Urothelium cell line (cell line): ENCODE data around the gene SEC61A2.
"Not testable (repeated sequence)": the region's sequence is repeated elsewhere in the genome, so short reads cannot be mapped to it uniquely, and the experiment has no call there.

Source experiments
- DNase-seq: peaks from one replicate; pipeline ENCODE4 v3.0.0; 2011; ENCODE audit warnings: low spot score, mixed read lengths
- FAIRE-seq: peaks from 2 replicates; lab custom pipeline; 2011; peaks lifted over from hg19 to GRCh38; lab: Jason Lieb, UNC

The SEC61A2 gene

DNA sequence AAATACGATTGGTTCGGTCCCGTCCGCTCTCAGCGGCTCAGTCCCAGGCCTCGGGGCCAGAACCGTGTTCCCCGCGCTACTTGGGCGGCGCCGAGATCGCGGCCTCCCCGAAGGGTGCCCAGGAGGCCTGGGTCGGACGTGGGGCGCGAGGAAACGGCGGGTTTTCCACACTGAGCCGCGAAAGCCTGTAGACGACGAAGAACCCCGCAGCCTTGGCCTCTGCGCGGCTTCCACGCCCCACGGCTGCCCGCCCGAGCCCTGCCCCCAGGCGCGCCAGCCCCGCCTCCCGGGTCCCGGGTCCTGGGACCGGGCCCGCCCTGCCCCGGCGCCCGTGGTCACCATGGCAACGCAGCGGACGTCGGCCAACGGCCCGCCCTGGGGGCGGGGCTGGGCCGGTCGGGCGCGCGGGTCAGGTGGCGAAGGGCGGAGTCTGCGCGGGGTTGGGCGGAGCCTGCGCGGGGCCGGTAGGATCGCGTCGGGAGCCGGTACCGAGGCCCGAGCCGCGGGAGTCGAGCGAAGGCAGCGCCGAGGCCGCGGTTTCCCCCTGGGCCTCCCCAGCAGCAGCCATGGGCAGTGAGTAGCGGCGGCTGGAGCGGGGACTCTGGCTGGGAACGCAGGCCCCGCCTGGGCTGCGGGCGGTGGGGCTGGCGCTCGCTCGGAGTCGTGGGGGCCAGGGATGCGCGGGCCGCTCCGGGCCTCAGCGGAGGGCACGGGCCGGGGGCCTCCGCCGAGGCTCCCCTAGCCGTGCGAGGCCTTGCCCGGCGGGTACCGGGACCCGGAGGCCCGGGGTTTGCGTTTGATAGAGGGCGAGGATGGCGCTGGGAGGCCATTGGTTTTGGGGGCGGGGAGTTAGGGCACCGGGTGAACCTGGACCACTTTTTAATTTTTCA, at the start of gene SEC61A2:
SEC61A2 (plus strand) TSS at position 456 of the 890 bp plus-strand sequence; CDS start at position 567, 111 bp downstream.
- DNase-seq: peak; percentile 100

DNA sequence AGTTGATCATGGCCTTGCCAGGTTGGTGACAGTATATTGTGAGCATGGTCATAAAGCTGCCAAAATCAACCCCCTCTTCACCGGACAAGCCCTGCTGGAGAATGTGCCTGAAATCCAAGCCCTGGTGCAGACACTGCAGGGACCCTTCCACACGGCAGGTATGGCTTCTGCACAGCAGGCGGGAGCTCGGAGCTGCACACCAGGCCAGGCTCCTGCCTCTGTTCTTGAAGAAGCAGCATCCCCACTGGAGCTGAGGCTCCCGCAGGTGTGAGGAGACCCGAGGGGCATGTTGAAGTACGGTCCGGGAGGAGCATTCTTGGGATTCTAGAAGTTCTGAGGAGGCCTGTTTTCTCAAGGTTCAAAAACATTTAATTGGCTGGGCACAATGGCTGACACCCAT, 48.0 kb upstream of the SEC61A2 start:
- FAIRE-seq: no peak
- no peak for DNase-seq

More for the DNA sequence above, at the start of gene SEC61A2:
- FAIRE-seq: peak; percentile 76

DNA sequence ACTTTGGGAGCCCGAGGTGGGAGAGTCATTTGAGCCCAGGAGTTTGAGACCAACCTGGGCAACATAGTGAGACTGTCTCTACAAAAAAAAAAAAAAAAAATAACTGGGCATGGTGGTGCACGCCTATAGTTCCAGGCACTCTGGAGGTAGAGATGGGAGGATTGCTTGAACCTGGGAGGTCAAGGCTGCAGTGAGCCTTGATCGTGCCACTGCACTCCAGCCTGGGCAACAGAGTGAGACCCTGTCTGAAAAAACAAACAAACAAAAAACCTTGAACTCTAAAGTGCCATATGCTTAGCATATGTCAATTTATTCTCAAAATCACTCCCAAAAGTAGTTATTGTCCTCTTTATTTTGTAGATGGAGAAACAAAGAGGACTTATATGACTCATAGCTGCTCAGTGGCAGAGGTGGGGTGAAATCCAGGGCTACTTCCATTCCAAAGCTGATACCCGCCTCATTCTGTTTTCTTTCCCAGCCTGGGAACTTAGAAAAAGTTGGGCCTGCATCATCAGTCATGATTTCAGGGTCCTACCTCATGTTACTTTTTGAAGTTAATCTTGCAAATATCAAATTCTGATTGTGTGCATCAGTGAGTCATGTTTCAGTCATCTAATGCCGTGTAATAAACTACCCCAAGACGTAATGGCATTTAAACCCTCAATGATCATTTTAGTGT, 47.5 kb upstream of the SEC61A2 start:
- peak; percentile 31 for DNase-seq
- FAIRE-seq: peak; percentile 13

DNA sequence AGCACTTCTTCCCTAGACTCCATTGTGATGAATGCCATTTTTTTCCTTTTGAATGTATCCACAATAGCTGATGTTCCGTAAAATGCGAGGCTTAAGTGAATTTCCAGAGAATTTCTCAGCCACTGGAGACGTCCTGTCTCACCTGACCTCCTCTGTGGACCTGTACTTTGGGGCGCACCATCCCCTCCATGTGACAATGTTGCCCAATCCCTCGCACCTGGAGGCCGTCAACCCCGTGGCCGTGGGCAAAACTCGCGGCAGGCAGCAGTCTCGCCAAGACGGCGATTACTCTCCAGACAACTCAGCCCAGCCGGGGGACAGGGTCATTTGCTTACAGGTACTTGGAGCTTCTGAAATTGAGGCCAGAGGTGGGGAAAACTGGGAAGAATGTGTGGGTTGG, 40.6 kb upstream of the SEC61A2 start:
- no peak for DNase-seq
- FAIRE-seq: no peak

DNA sequence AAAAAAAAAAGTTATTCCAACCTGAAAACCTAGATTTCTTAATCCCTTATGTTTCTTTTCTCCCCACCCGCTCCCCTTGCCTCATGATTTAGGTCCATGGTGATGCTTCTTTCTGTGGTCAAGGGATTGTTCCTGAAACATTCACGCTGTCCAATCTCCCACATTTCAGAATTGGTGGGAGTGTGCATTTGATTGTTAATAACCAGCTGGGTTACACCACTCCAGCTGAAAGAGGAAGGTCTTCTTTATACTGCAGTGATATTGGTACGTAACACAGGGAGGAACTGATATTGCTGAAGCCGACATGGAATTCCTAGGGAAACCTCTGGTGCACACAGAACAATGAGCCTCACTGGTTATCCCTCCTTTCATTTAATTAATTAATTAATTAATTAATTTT, 38.1 kb upstream of the SEC61A2 start:
- FAIRE-seq: no peak
- DNase-seq: no peak

DNA sequence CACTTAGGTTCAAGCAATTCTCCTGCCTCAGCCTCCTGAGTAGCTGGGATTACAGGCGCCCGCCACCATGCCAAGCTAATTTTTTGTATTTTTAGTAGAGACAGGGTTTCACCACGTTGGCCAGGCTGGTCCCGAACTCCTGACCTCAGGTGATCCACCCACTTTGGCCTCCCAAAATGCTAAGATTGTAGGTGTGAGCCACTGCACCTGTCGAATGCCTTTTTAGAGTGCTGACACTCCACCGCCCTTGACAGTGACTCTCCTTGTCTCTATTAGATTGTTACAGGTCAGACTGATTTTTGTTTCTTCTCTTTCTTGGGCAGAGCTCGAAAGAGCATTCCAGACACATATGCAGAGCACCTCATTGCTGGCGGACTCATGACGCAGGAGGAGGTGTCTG, 32.1 kb upstream of the SEC61A2 start:
- FAIRE-seq, DNase-seq: not testable (repeated sequence)

DNA sequence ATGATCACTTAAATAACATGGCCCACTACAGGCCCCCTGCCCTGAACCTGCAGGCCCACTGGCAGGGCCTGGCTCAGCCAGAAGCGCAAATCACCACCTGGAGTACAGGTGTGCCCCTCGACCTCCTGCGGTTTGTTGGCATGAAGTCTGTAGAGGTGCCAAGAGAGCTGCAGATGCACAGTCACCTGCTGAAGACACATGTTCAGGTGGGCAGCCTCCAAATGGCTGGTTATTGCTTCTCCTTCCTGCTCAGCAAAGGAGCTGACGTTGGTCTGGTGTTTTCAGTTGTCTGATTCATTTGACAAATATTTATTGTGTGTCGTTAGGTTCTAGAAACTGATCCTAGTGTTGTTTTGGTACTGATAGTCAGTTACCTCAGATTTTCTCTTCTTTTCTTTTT, 31.7 kb upstream of the SEC61A2 start:
- DNase-seq (peak; percentile 43), FAIRE-seq (no peak)

DNA sequence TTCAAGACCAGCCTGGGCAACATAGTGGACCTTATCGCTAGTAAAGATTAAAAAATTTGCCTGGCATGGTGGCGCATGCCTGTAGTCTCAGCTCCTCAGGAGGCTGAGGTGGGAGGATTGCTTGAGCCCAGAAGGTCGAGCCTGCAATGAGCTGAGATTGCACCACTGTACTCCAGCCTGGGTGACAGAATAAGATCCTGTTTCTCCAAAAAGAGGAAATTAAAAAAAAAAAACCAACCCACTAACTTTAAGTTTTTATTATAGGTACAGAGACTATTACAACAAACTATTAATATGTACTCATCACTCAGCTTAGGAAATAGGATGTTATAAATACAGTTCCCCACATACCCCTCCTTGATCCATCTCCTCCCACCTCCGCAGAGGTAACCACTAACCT, 30.5 kb upstream of the SEC61A2 start:
- FAIRE-seq (no peak), DNase-seq (no peak)

DNA sequence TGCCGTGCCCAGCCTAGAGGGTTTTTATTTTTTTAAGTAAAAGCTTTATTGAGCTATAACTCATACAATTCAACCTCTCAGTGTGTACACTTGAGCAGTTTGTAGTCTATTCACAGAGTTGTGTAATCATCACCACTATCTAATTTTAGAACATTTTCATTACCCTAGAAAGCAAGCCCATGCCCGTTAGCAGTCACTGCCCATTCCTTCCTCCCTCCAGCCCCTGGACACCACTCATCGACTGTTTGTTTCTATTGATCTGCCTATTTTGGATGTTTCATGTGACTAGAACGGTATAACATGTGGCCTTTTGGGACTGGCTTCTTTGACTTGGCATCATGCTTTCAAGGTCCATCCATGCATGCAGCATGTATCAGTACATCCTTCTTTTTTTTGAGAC, 25.7 kb upstream of the SEC61A2 start:
- no peak for FAIRE-seq
- DNase-seq: no peak

DNA sequence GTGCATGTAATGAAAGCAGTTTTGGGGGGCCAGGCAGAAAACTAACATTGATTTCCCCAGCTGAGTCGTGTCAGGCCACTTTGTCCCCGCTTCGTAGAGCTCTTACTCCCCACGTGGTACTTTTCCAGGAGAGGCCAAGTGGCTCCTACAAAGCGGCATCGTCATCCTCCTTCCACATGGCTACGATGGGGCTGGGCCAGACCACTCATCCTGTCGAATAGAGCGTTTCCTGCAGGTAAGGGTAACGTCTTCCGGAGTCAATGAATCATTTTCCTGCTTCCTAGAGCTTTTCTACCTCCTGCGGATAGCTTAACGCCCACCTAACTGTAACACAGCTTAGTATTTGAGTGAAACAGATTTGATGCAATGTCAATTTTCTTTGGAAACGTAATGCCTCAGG, 21.7 kb upstream of the SEC61A2 start:
- no peak for FAIRE-seq

DNA sequence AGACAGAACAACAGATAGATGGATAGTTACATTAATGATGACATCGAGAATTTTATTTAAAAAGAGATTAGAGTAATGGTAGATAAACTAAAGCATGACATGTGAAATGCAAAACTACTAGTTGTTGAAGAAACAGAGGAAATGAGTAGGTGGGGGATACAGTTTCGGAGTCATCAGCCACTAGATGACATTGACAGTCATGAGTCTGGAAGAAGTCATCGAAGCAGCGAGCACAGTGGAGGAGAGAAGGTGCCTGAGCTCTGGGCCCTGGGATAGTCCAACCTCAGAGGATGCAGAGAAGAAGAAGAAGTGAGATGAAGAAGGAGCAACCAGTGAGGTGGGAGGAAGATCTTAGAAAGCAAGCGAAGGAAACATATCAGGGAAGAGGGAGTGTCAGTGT, 20.2 kb upstream of the SEC61A2 start:
- FAIRE-seq (no peak), DNase-seq (no peak)

More for the DNA sequence above, 21.7 kb upstream of the SEC61A2 start:
- no peak for DNase-seq

DNA sequence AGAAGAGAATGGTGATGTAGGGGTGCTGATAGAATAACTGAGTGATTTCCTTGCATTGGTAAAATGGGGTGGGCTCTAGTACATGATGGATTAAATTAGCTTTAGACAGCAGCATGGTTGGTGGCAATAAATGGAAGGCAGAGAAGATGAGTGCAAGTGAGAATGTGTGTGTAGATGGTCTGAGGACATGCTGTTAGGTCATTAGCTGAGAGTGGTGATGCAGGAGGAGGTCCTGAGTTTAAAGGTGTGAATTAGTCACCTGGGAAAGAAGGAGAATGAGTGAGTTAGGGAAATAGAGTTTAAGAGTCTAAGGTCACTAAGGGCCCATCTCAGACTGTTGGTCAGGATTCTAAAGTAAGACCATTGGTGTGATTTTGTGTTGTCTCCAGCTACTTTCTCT, 17.9 kb upstream of the SEC61A2 start:
- no peak for FAIRE-seq
- no peak for DNase-seq

DNA sequence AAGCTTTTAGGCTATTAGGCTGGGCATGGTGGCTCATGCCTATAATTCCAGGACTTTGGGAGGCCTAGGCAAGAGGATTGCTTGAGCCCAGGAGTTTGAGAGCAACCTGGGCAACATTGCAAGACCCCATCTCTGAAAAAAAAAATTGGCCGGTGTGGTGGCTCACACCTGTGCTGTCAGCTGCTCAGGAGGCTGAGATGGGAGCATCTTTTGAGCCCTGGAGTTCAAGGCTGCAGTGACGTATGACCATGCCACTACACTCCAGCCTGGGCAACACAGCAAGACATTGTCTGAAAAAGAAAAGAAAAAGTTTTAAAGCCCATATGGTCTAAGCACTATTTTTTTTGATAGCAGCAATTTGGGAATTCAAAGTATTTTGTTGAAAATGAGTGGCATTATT, 15.8 kb upstream of the SEC61A2 start:
- no peak for FAIRE-seq
- no peak for DNase-seq

DNA sequence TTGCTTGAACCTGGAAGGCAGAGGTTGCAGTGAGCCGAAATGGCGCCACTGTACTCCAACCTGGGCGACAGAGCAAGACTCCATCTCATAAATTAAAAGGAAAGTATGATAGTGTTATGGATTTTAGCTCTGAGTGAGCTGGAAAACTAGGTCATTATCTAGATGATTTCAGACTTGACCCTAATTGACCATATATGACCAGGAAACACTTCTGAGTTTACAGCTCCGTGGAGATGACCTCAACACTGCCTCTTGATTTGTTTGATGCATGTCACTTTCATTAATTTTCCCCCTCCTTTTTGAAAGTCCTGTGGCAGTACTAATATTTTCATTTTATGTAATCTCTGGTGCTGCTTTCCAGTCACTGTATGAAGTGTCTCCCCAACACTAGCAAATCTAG, 7.8 kb upstream of the SEC61A2 start:
- DNase-seq (no peak), FAIRE-seq (no peak)

DNA sequence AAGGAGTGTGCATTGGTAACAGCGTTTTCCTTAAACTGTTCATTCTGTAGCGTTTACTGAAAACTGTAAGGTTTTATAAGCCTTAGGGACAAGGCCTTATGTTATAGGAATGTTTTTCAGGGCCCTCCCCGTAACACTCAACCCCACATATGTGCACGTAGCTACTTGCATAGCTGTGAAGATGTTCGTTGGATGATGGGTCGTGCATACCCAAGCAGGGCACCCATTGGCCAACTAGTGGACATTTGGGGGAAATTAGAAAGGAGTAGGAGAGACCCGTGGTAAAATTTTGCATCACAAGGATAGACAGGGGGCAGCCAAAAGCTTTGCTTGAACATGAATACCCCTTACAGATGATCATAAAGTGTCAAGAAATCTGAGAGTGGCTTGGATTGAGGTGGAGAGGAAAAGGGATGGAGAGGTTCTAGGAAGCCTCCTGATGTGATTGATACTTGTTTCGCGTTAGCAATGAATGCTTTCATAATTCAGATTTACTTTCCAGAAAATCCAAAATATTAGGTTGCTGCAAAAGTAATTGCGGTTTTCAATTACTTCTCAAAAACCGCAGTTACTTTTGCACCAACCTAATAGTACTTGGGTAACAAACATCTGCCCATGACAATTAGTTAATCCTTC, 878 bp downstream of the SEC61A2 start:
- peak; percentile 81 for FAIRE-seq
- peak; percentile 77 for DNase-seq

DNA sequence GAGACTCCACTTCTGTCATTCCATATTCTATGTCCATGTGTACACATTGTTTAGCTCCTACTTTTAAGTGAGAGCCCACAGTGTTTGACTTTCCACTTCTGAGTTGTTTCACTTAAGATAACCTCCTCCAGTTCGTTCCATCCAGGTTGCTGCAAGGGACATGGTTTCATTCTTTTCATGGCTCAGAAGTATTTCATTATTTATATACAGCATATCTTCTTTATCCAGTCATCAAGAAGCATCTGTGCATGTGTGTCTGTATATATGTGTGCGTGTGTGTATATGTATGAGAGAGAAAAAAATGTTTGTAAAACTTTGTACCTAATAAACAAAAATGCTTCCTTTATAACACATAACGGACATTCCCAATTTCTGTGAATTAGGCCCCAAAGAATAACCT, 6.2 kb downstream of the SEC61A2 start:
- FAIRE-seq (no peak), DNase-seq (no peak)

DNA sequence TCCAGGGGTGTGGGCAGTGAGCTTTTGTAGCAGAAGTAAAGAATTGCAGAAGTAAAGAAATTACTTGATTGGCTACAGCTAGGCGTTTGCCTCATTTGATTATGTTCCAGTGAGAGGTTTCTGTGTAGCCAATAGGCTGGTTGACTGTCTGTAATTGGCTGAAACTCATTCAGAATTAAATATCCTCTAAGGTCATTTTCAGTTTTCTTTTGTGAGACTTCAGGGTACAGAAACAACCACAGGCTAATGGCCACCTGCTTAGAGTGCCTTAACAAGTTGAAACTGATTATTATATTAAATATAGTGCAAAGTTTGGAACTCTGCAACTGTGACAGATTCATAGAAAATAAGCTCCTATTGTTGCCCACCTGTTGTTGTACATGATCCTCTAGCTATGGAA, 10.6 kb downstream of the SEC61A2 start:
- no peak for DNase-seq
- no peak for FAIRE-seq

DNA sequence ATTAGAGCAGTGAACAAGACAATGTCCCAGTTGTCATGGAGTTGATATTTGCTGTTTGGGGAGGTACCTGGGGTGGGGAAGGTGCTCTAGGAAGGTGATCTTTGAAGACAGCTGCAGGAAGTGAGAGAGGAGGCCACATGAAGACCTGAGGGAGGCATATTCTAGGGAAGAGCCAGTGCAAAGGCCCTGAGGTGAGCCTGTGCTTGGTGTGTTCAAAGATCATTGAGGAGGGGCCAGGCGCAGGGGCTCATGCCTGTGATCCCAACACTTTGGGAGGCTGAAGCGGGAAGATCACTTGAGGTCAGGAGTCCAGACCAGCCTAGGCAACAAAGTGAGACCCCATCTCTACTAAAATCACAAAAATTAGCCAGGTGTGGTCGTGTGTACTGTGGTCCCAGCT, 15.1 kb downstream of the SEC61A2 start:
- FAIRE-seq (no peak), DNase-seq (no peak)

DNA sequence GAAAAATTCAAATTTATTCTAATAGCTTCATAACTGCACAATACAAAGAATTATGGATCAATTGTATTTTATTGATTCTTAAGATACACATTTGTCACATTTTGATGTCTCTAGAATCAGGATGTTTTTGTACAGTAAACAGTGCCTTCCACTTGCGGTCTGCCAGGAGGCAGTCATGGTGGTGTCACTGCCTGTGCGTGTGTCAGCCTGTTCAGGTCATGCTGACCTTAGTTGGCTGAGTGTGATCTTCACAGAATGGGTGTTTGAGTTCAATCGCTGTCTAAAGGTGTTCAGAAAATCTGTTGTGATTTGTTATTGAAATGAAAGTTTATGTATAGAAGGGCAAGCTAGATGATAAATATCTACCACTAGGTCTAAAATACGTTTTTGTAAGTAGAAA, 20.7 kb downstream of the SEC61A2 start:
- no peak for FAIRE-seq
- no peak for DNase-seq

DNA sequence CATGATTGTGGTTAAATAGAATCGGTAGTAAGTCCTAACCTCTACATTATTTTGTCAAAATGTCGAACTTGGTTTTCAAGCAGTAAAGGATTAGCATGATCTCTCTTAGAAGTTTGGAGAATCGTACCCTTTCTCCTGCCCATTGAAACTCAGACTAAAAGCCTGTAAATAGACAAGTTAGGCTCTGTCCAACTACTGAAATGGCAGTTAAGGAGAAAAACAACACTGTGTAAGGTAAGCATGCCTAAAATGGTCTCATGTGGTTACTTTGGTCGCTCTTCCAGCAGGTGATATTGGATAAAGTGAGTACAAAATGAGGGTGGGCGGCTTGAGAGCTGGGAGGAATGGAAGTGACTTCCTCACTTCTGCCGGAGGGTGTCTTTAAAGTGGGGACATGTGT, 25.0 kb downstream of the SEC61A2 start:
- DNase-seq: no peak
- FAIRE-seq: no peak

DNA sequence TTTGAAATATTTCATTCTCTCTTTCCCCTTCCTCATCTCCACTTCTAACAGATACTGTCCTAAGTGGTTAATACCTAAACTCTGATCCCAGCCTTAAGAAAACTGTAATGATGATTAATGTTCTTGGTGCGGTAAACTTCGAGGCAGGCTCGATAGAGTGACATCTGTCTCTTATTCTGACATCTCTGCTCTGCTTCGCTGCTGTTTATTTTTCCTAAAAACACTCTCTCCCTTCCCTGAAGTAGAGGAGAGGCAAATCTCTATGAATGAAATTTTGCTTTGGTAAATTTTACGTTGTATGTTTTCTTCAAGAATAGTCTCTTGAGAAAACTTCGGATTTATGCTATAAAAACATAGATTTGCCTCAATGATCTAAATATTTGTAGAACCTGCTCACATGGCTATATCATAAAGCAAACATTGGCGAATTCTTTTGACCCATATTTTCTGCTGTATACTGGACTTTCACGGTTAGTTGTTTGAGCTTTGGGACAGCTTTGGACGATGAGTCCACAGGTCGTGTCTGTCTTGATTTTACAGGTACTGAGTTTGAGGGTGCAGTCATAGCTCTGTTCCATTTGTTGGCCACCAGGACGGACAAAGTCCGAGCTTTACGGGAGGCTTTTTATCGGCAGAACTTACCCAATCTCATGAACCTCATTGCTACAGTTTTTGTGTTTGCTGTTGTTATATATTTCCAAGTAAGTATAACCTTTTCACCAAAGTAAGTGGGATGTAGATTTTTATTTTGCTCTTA, 27.1 kb downstream of the SEC61A2 start:
- DNase-seq (no peak), FAIRE-seq (no peak)
